ENCODE measurements around the gene F10.
"Not testable (repeated sequence)": the region's sequence is repeated elsewhere in the genome, so short reads cannot be mapped to it uniquely, and the experiment has no call there.

Gene F10

GRCh38 chr13:113152984-113153809 lies 30.6 kb downstream of the F10 start:
- DNase-seq (ENCODE audit: low read depth in 2 of 2), result no peak

GRCh38 chr13:113153810-113154748 lies 31.5 kb downstream of the F10 start:
- DNase-seq (ENCODE audit: low read depth in 2 of 2), result peak; percentile 63 to 69

- DNase-seq (ENCODE audit: low read depth in 2 of 2), result no peak
These were observed 32.6 kb downstream of the F10 start for GRCh38 chr13:113155201-113155600.

GRCh38 chr13:113155982-113156655 lies 33.5 kb downstream of the F10 start:
- DNase-seq (ENCODE audit: low read depth in 2 of 2), result no peak

GRCh38 chr13:113157206-113157928 lies 34.8 kb downstream of the F10 start:
- DNase-seq (ENCODE audit: low read depth in 2 of 2), result no peak

GRCh38 chr13:113157929-113158747 lies 35.5 kb downstream of the F10 start, which contains the start of gene PROZ:
Gene PROZ (plus strand): TSS chr13:113158648. CDS start chr13:113158661, 13 bp downstream.
- DNase-seq (ENCODE audit: low read depth in 2 of 2), result no peak

GRCh38 chr13:113158946-113159345 lies 36.3 kb downstream of the F10 start:
- no peak for DNase-seq (ENCODE audit: low read depth in 2 of 2)

GRCh38 chr13:113159701-113160100 lies 37.1 kb downstream of the F10 start:
- no peak for DNase-seq (ENCODE audit: low read depth in 2 of 2)

- DNase-seq (ENCODE audit: low read depth in 2 of 2), result no peak
These were observed 38.4 kb downstream of the F10 start for GRCh38 chr13:113160983-113161382.

GRCh38 chr13:113161433-113161832 lies 38.8 kb downstream of the F10 start:
- no peak for DNase-seq (ENCODE audit: low read depth in 2 of 2)

- not testable (repeated sequence) for DNase-seq (ENCODE audit: low read depth in 2 of 2)
These were observed 39.4 kb downstream of the F10 start for GRCh38 chr13:113161975-113162374.

- DNase-seq (ENCODE audit: low read depth in 2 of 2), result no peak
These were observed 40.4 kb downstream of the F10 start for GRCh38 chr13:113162783-113163685.

GRCh38 chr13:113164492-113164891 lies 41.9 kb downstream of the F10 start:
- DNase-seq (ENCODE audit: low read depth in 2 of 2), result no peak

- DNase-seq (ENCODE audit: low read depth in 2 of 2), result no peak
These were observed 43.7 kb downstream of the F10 start for GRCh38 chr13:113166266-113166665.

- DNase-seq (ENCODE audit: low read depth in 2 of 2), result no peak
These were observed 44.1 kb downstream of the F10 start for GRCh38 chr13:113166681-113167080.

- no peak for DNase-seq (ENCODE audit: low read depth in 2 of 2)
These were observed 44.6 kb downstream of the F10 start for GRCh38 chr13:113167155-113167554.

GRCh38 chr13:113167575-113167974 lies 45.0 kb downstream of the F10 start:
- DNase-seq (ENCODE audit: low read depth in 2 of 2), result no peak

GRCh38 chr13:113168211-113168610 lies 45.6 kb downstream of the F10 start:
- no peak for DNase-seq (ENCODE audit: low read depth in 2 of 2)
